UCSD-AML1 (cell line): ENCODE results near the gene TWF1.
"Not testable (repeated sequence)": the region's sequence is repeated elsewhere in the genome, so short reads cannot be mapped to it uniquely, and the experiment has no call there.

Experiments
- DNase-seq: peaks from one replicate; lab custom pipeline; 2025; ENCODE audit not compliant: unreplicated experiment; lab: John Stamatoyannopoulos, UW

TWF1 gene

GRCh38 chr12:43805860-43806736 is at the start of gene TWF1:
TWF1 (minus strand) TSS chr12:43806317; CDS start chr12:43806245, 72 bp downstream.
- peak; percentile 88 for DNase-seq

GRCh38 chr12:43852744-43853143 is 46.6 kb upstream of the TWF1 start:
- DNase-seq, result no peak

GRCh38 chr12:43848786-43849185 is 42.7 kb upstream of the TWF1 start:
- no peak for DNase-seq

GRCh38 chr12:43848226-43848507 is 42.0 kb upstream of the TWF1 start:
- no peak for DNase-seq

GRCh38 chr12:43847425-43848225 is 41.5 kb upstream of the TWF1 start:
- DNase-seq, result not testable (repeated sequence)

DNA sequence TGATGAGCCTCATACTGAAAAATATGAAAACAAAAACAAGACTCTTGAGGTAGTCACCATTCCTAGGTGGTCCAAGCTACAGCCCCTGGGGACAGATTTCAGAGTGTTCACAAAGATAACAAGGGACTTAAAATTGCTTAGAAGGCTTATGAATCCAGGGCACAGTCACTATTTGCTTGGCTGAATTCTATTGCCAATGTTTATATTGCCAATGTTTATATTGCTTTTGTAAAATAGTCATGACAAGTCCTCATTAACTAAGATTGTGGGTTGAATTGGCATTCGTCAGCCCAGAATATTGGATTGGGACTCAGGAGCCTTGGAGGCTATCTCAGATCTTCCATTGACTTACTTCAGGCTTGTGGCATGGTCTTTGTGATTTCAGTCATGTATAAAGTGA is 36.1 kb upstream of the TWF1 start:
- no peak for DNase-seq

GRCh38 chr12:43841253-43841652 is 35.1 kb upstream of the TWF1 start:
- DNase-seq, result no peak

- no peak for DNase-seq
Observed at GRCh38 chr12:43840338-43840737, 34.2 kb upstream of the TWF1 start.

GRCh38 chr12:43836475-43836989 is 30.4 kb upstream of the TWF1 start:
- no peak for DNase-seq

GRCh38 chr12:43835656-43836474 is 29.7 kb upstream of the TWF1 start, which contains the start of gene TMEM117:
TMEM117 (plus strand) TSS chr12:43836081.
- DNase-seq, result peak; percentile 50

DNA sequence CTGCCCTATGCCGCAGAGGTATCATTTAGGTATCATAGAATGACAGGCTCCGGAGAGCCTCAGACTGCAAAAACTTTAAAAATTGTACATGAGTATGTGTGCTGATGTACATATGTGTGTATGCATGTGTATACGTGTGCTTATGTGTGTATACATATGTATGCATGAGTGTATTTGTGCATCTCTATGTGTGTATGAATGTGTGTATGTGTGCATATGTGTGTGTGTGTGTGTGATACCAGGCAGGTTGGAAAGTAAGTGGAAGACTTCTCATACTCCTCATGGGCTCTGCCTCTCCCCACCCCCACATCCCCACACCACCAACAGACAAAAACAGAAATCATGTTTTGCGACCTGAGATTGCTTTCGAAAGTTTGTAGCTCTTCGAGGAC is 29.1 kb upstream of the TWF1 start:
- no peak for DNase-seq

- DNase-seq, result no peak
Observed at GRCh38 chr12:43832463-43833168, 26.5 kb upstream of the TWF1 start.

GRCh38 chr12:43827093-43827492 is 21.0 kb upstream of the TWF1 start:
- DNase-seq, result no peak

- DNase-seq, result no peak
Observed at GRCh38 chr12:43826681-43827080, 20.6 kb upstream of the TWF1 start.

DNA sequence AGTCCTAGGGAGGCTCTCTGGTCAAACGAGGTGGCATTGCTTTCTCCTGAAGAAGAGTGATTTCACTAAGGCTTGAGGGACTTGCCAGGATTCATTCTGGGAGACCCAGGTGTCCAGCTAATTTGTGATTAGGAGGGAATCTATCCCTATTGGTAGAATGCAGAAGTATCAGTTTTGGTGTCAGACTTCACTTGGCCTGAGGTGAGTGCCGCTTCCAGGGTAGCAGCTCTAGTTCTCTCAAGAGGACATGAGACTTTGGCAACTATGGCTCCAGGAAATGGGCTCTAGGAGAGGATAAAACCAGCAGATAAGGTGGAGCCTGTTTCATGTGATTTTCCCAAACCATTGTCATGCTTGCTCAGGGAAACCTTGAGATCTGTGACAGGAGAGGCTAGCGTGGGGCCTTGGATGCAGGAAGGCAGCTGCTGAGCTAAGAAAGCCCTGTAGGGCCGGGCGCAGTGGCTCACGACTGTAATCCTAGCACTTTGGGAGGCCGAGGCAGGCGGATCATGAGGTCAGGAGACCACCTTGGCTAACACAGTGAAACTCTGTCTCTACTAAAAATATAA is 18.2 kb upstream of the TWF1 start:
- DNase-seq, result no peak

DNA sequence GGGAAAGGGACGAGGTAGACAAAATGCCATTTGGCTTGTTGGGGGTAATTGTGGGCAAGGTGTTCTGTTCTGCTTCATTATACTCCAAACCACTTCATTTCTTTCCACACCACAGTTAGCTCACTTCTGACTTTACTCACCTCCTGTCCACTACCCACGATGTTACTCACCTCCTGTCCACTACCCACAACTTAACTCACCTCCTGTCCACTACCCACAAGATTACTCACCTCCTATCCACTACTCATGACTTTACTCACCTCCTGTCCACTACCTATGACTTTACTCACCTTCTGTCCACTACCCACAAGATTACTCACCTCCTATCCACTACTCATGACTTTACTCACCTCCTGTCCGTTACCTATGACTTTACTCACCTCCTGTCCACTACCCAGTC is 10.1 kb upstream of the TWF1 start:
- no peak for DNase-seq

- no peak for DNase-seq
Observed at GRCh38 chr12:43815416-43815815, 9.3 kb upstream of the TWF1 start.

DNA sequence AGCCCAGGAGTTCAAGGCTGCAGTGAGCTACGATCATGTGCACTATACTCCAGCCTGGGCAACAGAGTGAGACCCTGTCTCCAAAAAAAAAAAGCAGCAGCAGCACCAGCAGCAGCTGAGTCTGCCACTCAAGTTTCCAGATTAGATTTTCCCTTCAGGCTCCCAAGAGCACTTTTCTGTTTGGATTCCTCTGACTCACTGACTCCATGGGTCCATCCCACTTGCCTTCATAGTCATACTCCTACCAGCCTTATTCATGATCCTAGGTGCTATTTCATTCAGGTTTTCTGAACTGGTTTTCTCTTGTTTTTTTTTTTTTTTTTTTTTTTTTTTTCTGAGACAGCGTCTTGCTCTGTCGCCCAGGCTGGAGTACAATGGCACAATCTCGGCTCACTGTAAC is 6.8 kb upstream of the TWF1 start:
- no peak for DNase-seq

DNA sequence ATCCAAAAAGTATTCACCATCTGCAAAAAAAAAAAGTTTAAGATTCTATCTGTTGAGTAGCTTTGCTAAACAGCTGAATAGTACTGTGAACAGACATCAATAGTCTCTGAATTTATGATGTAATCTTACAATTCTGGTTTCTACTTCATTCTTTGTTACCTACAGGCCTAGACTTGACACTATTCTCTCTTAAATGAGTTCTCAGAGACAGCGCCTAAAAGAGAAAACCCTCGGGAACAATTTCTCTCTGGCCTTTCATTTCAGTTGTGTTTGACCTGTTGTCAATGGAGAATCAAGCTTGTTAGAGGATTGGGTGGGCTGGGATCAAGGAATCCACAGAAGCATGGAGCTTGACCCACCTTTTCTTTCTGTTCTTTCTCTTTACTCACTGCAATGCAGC is 5.9 kb upstream of the TWF1 start:
- no peak for DNase-seq

- no peak for DNase-seq
Observed at GRCh38 chr12:43807386-43807785, 1.3 kb upstream of the TWF1 start.
